KOPT-K1 (cell line): ENCODE measurements around the gene TSPAN18.

Source experiments
- H3K27ac ChIP-seq: fragments of 200-600 bp; sonication (generic); 2 replicates; pipeline ENCODE4 v1.5.1; 2016; ENCODE audit warnings: antibody characterized with exemption, mild to moderate bottlenecking, low read depth, low read length; ENCODE audit not compliant: poor library complexity, severe bottlenecking
- H3K36me3 ChIP-seq: fragments of 200-600 bp; sonication (generic); 2 replicates; pipeline ENCODE4 v1.5.1; 2017; ENCODE audit warnings: antibody characterized with exemption, mild to moderate bottlenecking, low read length, moderate library complexity; ENCODE audit not compliant: insufficient read depth
- H3K9me3 ChIP-seq: fragments of 200-600 bp; sonication (generic); 2 replicates; pipeline ENCODE4 v1.5.1; 2017; ENCODE audit warnings: antibody characterized with exemption, low read length, mild to moderate bottlenecking; ENCODE audit not compliant: insufficient read depth, poor library complexity, severe bottlenecking

The TSPAN18 gene

DNA sequence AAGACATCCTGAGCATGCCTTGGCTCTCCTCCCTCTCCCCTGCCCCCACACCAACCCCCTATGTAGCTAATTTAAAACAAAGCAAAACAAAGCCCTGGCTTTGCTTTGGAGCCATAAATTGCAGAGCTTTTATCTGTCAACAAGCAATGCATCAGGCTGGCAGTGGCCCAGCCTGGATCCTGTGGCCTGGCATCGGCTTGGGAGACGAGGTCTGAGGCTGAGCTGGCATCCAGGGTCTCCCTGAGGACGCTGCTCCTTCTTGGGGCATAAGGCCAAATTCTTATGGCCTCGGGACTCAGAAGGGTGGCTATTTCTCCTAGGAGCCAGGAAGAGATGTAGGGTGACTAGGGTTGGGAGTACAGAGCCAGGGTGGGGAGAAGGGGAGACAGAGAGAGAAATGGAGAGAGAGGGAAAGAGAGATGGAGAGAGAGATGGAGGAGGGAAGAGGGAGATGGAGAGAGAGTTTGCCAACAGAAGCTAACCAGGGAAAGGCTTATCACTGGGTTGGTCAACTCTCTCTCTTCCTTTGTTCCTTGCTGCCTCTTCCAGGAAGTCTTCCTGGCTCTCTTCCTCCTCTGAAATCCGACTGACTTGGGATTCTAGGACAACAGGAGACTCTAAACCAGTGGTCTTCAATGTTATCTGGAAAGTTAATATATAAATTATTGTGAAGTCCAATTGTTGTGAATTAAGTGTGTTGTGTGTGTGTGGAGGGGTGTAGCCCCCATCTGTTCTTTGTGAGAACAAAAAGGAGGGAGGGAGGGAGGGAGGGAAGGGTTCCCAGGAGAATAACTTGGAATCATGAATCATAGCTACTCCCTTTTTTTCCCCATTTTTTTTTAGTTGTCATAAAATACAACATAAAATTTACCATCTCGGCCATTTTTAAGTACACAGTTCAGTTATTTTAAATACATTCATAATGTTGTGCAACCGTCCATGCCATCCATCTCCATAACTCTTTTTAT is 29.1 kb downstream of the TSPAN18 start:
- no peaks in the 10 kb centered on the region for H3K36me3 ChIP-seq
- H3K27ac ChIP-seq = no peak overlapping the region
- H3K9me3 ChIP-seq = peaks cover 20% of the 10 kb centered on the region

DNA sequence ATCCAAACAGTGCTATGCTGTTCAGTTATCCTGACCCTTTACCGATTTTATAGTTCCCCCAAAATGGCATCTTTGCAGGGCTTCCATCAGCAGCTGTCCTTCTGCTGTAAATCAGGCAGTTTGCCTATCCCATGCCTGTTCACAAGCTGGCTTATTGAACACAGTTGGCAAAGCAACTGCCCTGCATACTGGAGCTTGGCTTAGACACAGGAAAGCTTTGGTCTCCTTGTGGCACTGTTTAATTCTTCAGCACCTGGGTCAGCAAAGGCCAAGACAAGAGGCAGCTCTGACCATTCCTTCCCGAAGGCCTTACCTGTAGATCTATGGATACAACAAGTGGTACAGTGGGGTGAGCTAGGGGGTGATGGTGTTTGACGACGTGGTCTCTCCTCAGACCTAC is 32.2 kb downstream of the TSPAN18 start:
- H3K9me3 ChIP-seq = peaks cover 20% of the 10 kb centered on the region
- H3K27ac ChIP-seq = no peak overlapping the region
- H3K36me3 ChIP-seq = no peaks in the 10 kb centered on the region

DNA sequence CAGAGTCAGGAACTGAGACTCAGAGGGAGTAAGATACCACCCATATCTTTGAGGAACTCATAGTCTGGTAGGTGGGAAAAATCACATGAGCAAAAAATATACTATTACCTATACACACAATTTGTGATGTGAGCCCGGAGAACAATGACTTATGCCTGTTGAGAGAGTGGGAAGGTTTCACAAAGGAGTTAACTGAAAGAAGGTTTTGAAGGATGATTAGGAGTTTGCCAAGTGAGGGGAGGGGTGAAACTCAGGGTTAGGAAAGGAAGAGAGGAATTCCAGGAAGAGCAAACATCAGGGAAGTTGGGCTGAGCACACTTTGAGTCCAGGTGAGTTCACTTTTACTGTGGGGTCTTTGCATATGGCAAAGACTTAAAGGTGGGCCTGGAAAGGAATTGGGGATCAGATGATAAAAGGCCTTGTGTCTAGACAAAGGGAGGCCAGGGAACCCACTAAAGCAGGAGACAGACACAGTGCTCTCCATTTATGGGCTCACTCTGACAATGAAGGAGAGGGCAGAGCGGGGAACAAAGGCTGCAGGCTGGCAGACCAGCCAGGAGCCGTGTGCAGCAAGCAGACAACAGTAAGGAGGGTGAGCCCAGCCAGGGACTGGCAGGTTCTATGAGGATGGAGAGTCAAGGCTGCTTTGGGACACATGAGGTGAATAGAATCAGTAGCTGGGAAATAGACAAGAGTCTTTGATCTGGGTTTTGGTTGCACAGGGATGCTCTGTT is 33.1 kb downstream of the TSPAN18 start:
- no peaks in the 10 kb centered on the region for H3K36me3 ChIP-seq
- H3K27ac ChIP-seq = no peak overlapping the region
- peaks cover 20% of the 10 kb centered on the region for H3K9me3 ChIP-seq

DNA sequence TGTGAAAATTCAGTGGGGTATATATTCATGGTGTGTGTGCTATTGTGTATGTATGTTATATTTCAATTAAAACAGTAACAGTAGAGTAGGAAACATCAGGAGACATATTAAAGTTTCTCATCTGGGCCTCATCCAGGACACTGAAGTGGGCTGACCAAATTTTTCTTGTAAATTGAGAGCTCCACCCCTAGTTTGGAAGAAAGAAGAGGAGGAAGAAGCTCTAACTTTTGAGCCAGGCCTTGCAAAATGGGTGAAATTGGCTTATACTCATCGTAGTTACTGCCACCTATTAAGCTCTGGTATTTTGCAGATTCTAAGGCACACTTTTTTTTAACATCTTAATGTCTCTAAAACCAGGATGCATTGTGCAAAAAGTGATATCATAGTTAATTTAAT is 33.7 kb downstream of the TSPAN18 start:
- no peak overlapping the region for H3K27ac ChIP-seq
- no peaks in the 10 kb centered on the region for H3K36me3 ChIP-seq
- peaks cover 20% of the 10 kb centered on the region for H3K9me3 ChIP-seq

DNA sequence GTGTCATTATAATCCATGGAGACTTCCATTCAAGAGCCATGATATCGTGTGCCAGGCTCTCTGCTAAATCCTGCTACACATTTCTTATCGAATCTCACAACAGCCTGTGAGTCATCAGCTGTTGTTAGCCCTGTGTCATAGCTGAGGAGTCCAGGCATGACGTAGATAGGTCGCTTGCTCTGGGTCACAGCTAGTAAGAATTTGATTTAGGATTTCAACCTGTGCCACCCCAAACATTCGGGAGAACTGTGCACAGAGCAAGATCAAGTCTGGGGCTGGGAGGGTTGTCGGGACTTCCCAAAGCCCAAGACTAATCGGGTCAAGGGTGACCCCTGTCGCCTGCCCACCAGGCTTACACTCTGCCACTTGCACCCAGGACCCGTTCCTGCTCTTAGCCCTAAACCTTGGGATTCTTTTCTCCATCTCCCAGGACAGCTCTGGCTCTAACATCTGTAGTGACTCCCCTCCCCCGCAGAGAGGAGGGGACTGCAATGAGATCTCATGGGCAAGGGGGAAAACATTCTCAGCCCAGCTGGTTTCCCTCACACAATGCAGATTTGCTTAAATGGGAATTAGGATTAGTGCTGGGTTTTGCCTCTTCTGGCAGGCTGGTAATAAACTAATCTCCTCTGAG is 34.3 kb downstream of the TSPAN18 start:
- H3K9me3 ChIP-seq = peaks cover 20% of the 10 kb centered on the region
- no peak overlapping the region for H3K27ac ChIP-seq
- H3K36me3 ChIP-seq = no peaks in the 10 kb centered on the region

GRCh38 chr11:44761551-44761961 is 34.8 kb downstream of the TSPAN18 start:
- H3K36me3 ChIP-seq = no peaks in the 10 kb centered on the region
- no peak overlapping the region for H3K27ac ChIP-seq
- H3K9me3 ChIP-seq = peaks cover 20% of the 10 kb centered on the region

DNA sequence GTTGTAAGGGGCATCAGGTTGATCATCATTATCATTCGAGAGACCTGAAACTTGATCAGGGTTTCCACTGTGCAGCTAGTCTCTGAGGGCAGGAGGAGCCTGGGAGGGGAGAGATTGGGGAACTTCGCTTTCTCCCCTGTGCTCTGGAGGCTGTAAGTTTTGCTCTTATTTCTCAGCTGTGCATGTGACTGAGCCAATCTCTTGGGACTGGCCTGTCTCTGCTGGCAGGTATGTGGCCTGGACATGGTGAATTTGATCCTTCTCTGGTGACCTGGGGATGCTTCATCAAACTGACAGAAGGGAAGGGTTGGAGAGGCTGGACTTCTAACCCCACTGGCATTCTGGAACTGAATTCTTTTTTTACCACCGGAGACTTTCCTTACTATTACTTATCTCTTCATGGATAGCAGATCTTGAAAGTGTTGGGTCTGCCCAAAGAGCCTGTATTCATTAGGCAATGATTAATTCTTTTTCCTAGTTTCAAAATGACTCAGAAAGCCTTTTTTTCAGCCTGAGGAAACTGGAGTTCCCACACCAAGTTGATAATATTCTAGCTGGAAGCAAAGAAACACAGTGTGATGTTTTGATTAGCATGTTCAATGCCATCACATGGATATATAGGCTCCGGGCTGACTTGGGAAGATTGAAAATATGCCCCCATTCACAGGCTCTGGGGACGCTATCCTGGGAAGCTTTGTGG is 36.5 kb downstream of the TSPAN18 start:
- Histone ChIP-seq H3K27ac (no peak overlapping the region), H3K9me3 (peaks cover 10% of the 10 kb centered on the region), H3K36me3 (no peaks in the 10 kb centered on the region)

GRCh38 chr11:44764583-44764982 is 37.8 kb downstream of the TSPAN18 start:
- H3K27ac ChIP-seq = no peak overlapping the region
- H3K9me3 ChIP-seq = no peaks in the 10 kb centered on the region

DNA sequence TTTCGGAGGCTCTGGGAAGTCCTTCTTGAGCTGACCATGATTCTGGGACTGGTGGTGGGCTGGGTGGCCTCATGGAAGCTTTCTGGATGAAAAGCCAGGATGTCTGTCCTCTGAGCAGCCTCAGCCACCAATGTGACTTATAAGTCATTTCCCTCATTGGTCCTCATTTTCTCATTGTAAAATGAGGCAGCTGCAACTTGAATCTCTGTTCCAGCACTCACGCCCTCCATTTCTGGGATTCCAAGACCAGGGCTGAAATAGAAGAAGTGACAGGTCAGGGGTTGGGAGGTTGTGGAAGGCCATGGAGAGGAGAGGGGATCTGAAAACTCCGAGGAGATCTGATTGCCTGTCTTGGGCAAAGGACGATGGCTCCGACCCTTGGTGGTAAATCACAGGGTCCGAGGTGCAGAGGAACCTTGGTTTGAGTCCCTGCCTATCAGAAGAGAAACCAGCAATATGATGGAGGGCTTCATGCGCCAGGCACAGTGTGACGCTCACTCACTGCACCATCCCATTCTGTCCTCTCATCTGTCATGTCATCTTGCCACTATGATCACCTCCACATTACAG is 38.3 kb downstream of the TSPAN18 start:
- H3K9me3 ChIP-seq = no peaks in the 10 kb centered on the region
- H3K27ac ChIP-seq = no peak overlapping the region
- no peaks in the 10 kb centered on the region for H3K36me3 ChIP-seq

More at GRCh38 chr11:44764583-44764982, 37.8 kb downstream of the TSPAN18 start:
- H3K36me3 ChIP-seq = no peaks in the 10 kb centered on the region

- no peak overlapping the region for H3K27ac ChIP-seq
- H3K36me3 ChIP-seq = no peaks in the 10 kb centered on the region
- no peaks in the 10 kb centered on the region for H3K9me3 ChIP-seq
Observed at GRCh38 chr11:44765676-44766075, 38.9 kb downstream of the TSPAN18 start.

DNA sequence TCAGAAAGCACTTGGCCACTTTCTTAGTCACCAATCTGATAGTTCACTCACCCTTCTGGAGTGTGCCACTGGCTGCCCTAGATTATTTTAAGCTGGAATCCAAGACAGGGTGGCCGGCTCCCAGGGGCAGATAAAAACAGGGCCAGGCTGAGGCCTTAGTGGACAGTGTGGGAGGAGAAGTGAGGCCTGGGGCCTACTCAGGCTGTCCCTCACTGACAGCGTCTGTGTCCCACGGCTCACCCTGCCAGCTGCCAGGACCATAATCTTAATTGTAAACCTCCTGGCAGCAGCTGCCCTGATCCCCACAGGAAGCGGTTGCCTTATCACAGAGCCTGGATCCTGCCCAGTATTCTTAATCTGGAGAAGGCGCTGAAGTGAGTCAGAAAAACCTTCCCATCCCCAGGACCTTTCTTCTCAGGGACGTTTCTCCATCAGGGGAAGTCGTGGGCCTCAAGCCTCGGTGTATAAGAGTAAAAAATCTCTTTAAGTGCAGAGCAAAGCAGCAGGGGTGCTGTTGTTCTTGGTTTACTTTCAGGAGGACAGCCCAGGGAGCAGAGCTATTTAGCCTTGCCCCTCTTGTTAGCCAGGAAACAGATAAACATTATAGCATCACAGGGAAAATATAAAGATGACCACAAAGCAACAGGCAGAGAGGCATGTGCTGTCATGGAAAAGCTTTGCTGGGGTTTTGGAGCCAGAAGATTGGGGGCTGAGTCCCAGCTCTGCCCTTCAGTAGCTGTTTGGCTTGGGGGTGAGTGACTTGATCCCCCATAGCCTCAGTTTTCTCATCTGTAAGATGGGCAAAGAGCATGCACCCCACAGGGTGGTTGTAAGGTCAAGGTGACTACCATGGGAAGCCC is 39.6 kb downstream of the TSPAN18 start:
- H3K27ac ChIP-seq = no peak overlapping the region
- H3K9me3 ChIP-seq = no peaks in the 10 kb centered on the region
- H3K36me3 ChIP-seq = no peaks in the 10 kb centered on the region

- Histone ChIP-seq H3K27ac (no peak overlapping the region), H3K36me3 (no peaks in the 10 kb centered on the region), H3K9me3 (no peaks in the 10 kb centered on the region)
Observed at GRCh38 chr11:44766972-44767278, 40.2 kb downstream of the TSPAN18 start.

GRCh38 chr11:44767421-44767820 is 40.7 kb downstream of the TSPAN18 start:
- H3K9me3 ChIP-seq = no peaks in the 10 kb centered on the region
- no peaks in the 10 kb centered on the region for H3K36me3 ChIP-seq
- no peak overlapping the region for H3K27ac ChIP-seq

DNA sequence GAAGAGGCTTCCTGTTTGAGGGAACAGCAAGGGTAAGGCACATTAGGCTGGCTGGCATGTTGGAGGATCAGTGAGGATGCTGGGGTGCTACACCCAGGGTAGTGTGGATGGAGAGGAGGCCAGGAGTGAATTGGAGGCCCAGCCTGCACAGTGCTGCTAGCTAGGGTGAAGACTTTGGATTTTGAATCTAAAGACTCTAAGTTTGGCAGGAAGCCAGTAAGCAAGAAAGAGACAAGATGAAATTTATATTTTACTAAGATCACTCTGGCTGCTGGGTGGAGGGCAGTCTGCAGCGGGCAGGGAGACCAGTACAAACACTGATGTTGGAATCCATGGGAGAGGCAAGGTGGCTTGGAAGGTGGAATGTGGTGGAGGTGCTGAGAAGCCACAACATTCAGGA is 43.6 kb downstream of the TSPAN18 start:
- Histone ChIP-seq H3K9me3 (no peaks in the 10 kb centered on the region), H3K36me3 (no peaks in the 10 kb centered on the region), H3K27ac (no peak overlapping the region)
